Ishikawa (cell line): ENCODE results near the gene SPAG9.

Experiments
- CEBPB ChIP-seq: IDR thresholded peaks from 2 replicates; pipeline ENCODE4 v1.6.1; 2012
- CREB1 ChIP-seq: IDR thresholded peaks from 2 replicates; pipeline ENCODE4 v1.6.1; 2012; ENCODE audit warnings: low read depth
- EGR1 ChIP-seq: IDR thresholded peaks from 2 replicates; pipeline ENCODE4 v1.6.1; 2012
- EP300 ChIP-seq: IDR thresholded peaks from 2 replicates; pipeline ENCODE4 v1.6.1; 2012; ENCODE audit warnings: borderline replicate concordance
- FOXM1 ChIP-seq: IDR thresholded peaks from 2 replicates; pipeline ENCODE4 v1.6.1; 2012; ENCODE audit warnings: low read depth, borderline replicate concordance
- MAX ChIP-seq: IDR thresholded peaks from 2 replicates; pipeline ENCODE4 v1.6.1; 2012
- NFIC ChIP-seq: IDR thresholded peaks from 2 replicates; pipeline ENCODE4 v1.6.1; 2012
- RAD21 ChIP-seq: IDR thresholded peaks from 2 replicates; pipeline ENCODE4 v1.6.1; 2012; ENCODE audit warnings: low read depth
- REST ChIP-seq: IDR thresholded peaks from 2 replicates; pipeline ENCODE4 v1.6.1; 2012; ENCODE audit warnings: low read depth, mild to moderate bottlenecking
- TAF1 ChIP-seq: IDR thresholded peaks from 2 replicates; pipeline ENCODE4 v1.6.1; 2012; ENCODE audit warnings: low read depth, mild to moderate bottlenecking
- TCF12 ChIP-seq: IDR thresholded peaks from 2 replicates; pipeline ENCODE4 v1.6.1; 2012; ENCODE audit warnings: low read depth
- TEAD4 ChIP-seq: IDR thresholded peaks from 2 replicates; pipeline ENCODE4 v1.6.1; 2012
- USF1 ChIP-seq: IDR thresholded peaks from 2 replicates; pipeline ENCODE4 v1.6.1; 2012
- YY1 ChIP-seq: IDR thresholded peaks from 2 replicates; pipeline ENCODE4 v1.6.1; 2012; ENCODE audit warnings: low read depth
- ZBTB7A ChIP-seq: IDR thresholded peaks from 2 replicates; pipeline ENCODE4 v1.6.1; 2012; ENCODE audit warnings: low read depth

SPAG9 gene

GRCh38 chr17:50952013-50952412 lies 168.7 kb downstream of the SPAG9 start:
- TF ChIP-seq MAX (peak; percentile 35; the same call in 1 of the 2 replicates), NFIC (peak; percentile 59), USF1 (0 out of 2 replicates have a peak, but pooled peaks have one; percentile 10), CEBPB (no peak), TAF1 (no peak), TEAD4 (no peak), ZBTB7A (no peak)

- no peak for TF ChIP-seq EGR1
- TF ChIP-seq YY1: no peak
- TF ChIP-seq RAD21: peak; percentile 97
- no peak for TF ChIP-seq MAX
- no peak for TF ChIP-seq EP300
- no peak for TF ChIP-seq TCF12
- TF ChIP-seq ZBTB7A: 0 out of 2 replicates have a peak, but pooled peaks have one; percentile 42
- no peak for TF ChIP-seq NFIC
- no peak for TF ChIP-seq FOXM1
- no peak for TF ChIP-seq USF1
- no peak for TF ChIP-seq REST
Measured at GRCh38 chr17:50949989-50950877, 170.4 kb downstream of the SPAG9 start.

GRCh38 chr17:50949128-50949988 lies 171.3 kb downstream of the SPAG9 start:
- TF ChIP-seq USF1: no peak
- no peak for TF ChIP-seq EGR1
- no peak for TF ChIP-seq FOXM1
- no peak for TF ChIP-seq TAF1
- no peak for TF ChIP-seq MAX
- TF ChIP-seq TEAD4: no peak
- no peak for TF ChIP-seq RAD21
- TF ChIP-seq CEBPB: no peak
- TF ChIP-seq REST: no peak
- TF ChIP-seq NFIC: no peak
- TF ChIP-seq ZBTB7A: no peak
- no peak for TF ChIP-seq TCF12

GRCh38 chr17:50948711-50949110 lies 172.0 kb downstream of the SPAG9 start:
- TF ChIP-seq CREB1 (no peak), REST (no peak), ZBTB7A (no peak), MAX (no peak), YY1 (no peak), EP300 (no peak), TEAD4 (no peak), USF1 (no peak), NFIC (no peak)
